Measurements from ENCODE around the gene TMEM169.

GRCh38 chr2:216114382-216114713, 32.6 kb downstream of the TMEM169 start:
- no peak for TF ChIP-seq POLR2AphosphoS5 (IDR thresholded peaks at IDR 0.05)
- TF ChIP-seq CTCF (IDR thresholded peaks at IDR 0.05): no peak
- TF ChIP-seq POLR2A (IDR thresholded peaks at IDR 0.05): no peak
- no peak for TF ChIP-seq EP300 (IDR thresholded peaks at IDR 0.05)
